HT1080 (cell line): ENCODE data around the gene SLC23A3. TPM values are rescaled to one million over a fixed set of nuclear protein-coding genes. Genes with fewer than 3 reads are reported as not detected.

ENCODE experiments used
- DNase-seq: peaks from one replicate; pipeline ENCODE4 v3.0.0-alpha.2; 2015; ENCODE audit warnings: low read depth
- total RNA-seq: library from RNA; depleted of rRNA; stranded (reverse); fragments of >200 nt; shearing (Covaris generic); gene quantifications from 2 replicates; pipeline ENCODE4 v1.2.3, GENCODE V29; 2014; rRNA removed

SLC23A3 gene
- total RNA-seq, 1 experiment from 2014 or later: 0.76 TPM

GRCh38 chr2:219112062-219112406 lies 57.8 kb downstream of the SLC23A3 start:
- no peak for DNase-seq

Other genes starting within 250 kb of the SLC23A3 start
- 0.27 TPM in 1 of 2 replicates, not detected in the other for gene CDK5R2, start 210.4 kb downstream of the SLC23A3 start, total RNA-seq
- not detected in 2 replicates for gene FEV, start 184.8 kb downstream of the SLC23A3 start, total RNA-seq
- gene CRYBA2, start 176.6 kb downstream of the SLC23A3 start, total RNA-seq: not detected in 2 replicates
- gene CFAP65, start 128.5 kb downstream of the SLC23A3 start, total RNA-seq: not detected in 2 replicates
- not detected in 2 replicates for gene IHH, start 109.1 kb downstream of the SLC23A3 start, total RNA-seq
- gene NHEJ1, start 9.2 kb downstream of the SLC23A3 start, total RNA-seq: 17.4 and 22.6 TPM in 2 replicates
- gene CNPPD1, start 6.9 kb upstream of the SLC23A3 start, total RNA-seq: 20.8 and 23.3 TPM in 2 replicates
- 59.6 and 69.9 TPM in 2 replicates for gene RETREG2, start 8.2 kb upstream of the SLC23A3 start, total RNA-seq
- gene ZFAND2B, start 36.8 kb upstream of the SLC23A3 start, total RNA-seq: 43.2 and 43.8 TPM in 2 replicates
- 21.4 and 25.5 TPM in 2 replicates for gene ABCB6, start 48.9 kb upstream of the SLC23A3 start, total RNA-seq
- gene ATG9A, start 59.6 kb upstream of the SLC23A3 start, total RNA-seq: 37.1 and 47.1 TPM in 2 replicates
- 24.8 and 27.0 TPM in 2 replicates for gene ANKZF1, start 59.8 kb upstream of the SLC23A3 start, total RNA-seq
- 7.3 and 8.4 TPM in 2 replicates for gene GLB1L, start 75.4 kb upstream of the SLC23A3 start, total RNA-seq
- gene STK16, start 75.5 kb upstream of the SLC23A3 start, total RNA-seq: 19.6 and 20.4 TPM in 2 replicates
- gene TUBA4B, start 83.2 kb upstream of the SLC23A3 start, total RNA-seq: 0.14 TPM in 1 of 2 replicates, not detected in the other
- gene TUBA4A, start 83.9 kb upstream of the SLC23A3 start, total RNA-seq: 140 and 154 TPM in 2 replicates
- gene DNAJB2, start 109.3 kb upstream of the SLC23A3 start, total RNA-seq: 11.5 and 13.8 TPM in 2 replicates
- gene PTPRN, start 139.4 kb upstream of the SLC23A3 start, total RNA-seq: 10.2 and 11.2 TPM in 2 replicates
- not detected in 2 replicates for gene RESP18, start 162.7 kb upstream of the SLC23A3 start, total RNA-seq
- 77.0 and 94.9 TPM in 2 replicates for gene DNPEP, start 217.9 kb upstream of the SLC23A3 start, total RNA-seq
- gene DES, start 248.3 kb upstream of the SLC23A3 start, total RNA-seq: not detected in 2 replicates